Measurements from ENCODE around the gene MMS19. TPM values are rescaled to one million over a fixed set of nuclear protein-coding genes. Genes with fewer than 3 reads are reported as not detected.

Gene MMS19
- total and polyA plus RNA-seq, 2 donors from 2014 or later: 49.7 to 56.1 TPM

GRCh38 chr10:97508342-97508741 lies 10.1 kb upstream of the MMS19 start:
- FAIRE-seq (no peak), DNase-seq (peak in 1 of 5 donors; percentile 67)
- Histone ChIP-seq H3K4me1 (ENCODE audit: control insufficient read depth in 2 of 3, insufficient read depth in 2 of 3, low read depth in 1 of 3, low read length in 3 of 3) (peaks cover 0 to 3% (median 0%) of the 10 kb centered on the region in 3 donors), H3K4me3 (ENCODE audit: low read length in 3 of 3) (no peak overlapping the region), H3K27ac (ENCODE audit: low read depth in 2 of 2, low read length in 2 of 2) (no peak overlapping the region), H3K36me3 (ENCODE audit: control insufficient read depth in 2 of 3, insufficient read depth in 3 of 3, low read length in 3 of 3) (no peaks in the 10 kb centered on the region), H3K9me3 (ENCODE audit: control insufficient read depth in 2 of 3, insufficient read depth in 1 of 3, low read length in 3 of 3) (no peaks in the 10 kb centered on the region), H3K27me3 (ENCODE audit: control insufficient read depth, insufficient read depth, low read length) (no peaks in the 10 kb centered on the region), H3K9ac (ENCODE audit: low read length in 3 of 3) (no peak overlapping the region)
- intact Hi-C loops (cut with DNase I): no loop called here
- no peak for TF ChIP-seq CTCF (IDR thresholded peaks at IDR 0.05; ENCODE audit: borderline replicate concordance, extremely low read depth, insufficient read depth)

GRCh38 chr10:97506199-97506991 lies 8.2 kb upstream of the MMS19 start:
- intact Hi-C loops (cut with DNase I): no loop called here
- no peaks in the 10 kb centered on the region for H3K36me3 ChIP-seq (ENCODE audit: control insufficient read depth in 2 of 3, insufficient read depth in 3 of 3, low read length in 3 of 3)
- no peaks in the 10 kb centered on the region for H3K27me3 ChIP-seq (ENCODE audit: control insufficient read depth, insufficient read depth, low read length)
- H3K9me3 ChIP-seq (ENCODE audit: control insufficient read depth in 2 of 3, insufficient read depth in 1 of 3, low read length in 3 of 3): no peaks in the 10 kb centered on the region
- no peak overlapping the region for H3K9ac ChIP-seq (ENCODE audit: low read length in 3 of 3)
- TF ChIP-seq CTCF (IDR thresholded peaks at IDR 0.05; ENCODE audit: borderline replicate concordance, extremely low read depth, insufficient read depth): no peak
- DNase-seq (no peak), FAIRE-seq (no peak)
- H3K4me3 ChIP-seq (ENCODE audit: low read length in 3 of 3): no peak overlapping the region
- H3K4me1 ChIP-seq (ENCODE audit: control insufficient read depth in 2 of 3, insufficient read depth in 2 of 3, low read depth in 1 of 3, low read length in 3 of 3): no peaks in the 10 kb centered on the region
- no peak overlapping the region for H3K27ac ChIP-seq (ENCODE audit: low read depth in 2 of 2, low read length in 2 of 2)

GRCh38 chr10:97505152-97505551 lies 6.9 kb upstream of the MMS19 start:
- TF ChIP-seq CTCF (IDR thresholded peaks at IDR 0.05; ENCODE audit: borderline replicate concordance, extremely low read depth, insufficient read depth): no peak
- intact Hi-C loops (cut with DNase I): no loop called here
- Histone ChIP-seq H3K36me3 (ENCODE audit: control insufficient read depth in 2 of 3, insufficient read depth in 3 of 3, low read length in 3 of 3) (no peaks in the 10 kb centered on the region), H3K4me3 (ENCODE audit: low read length in 3 of 3) (no peak overlapping the region), H3K4me1 (ENCODE audit: control insufficient read depth in 2 of 3, insufficient read depth in 2 of 3, low read depth in 1 of 3, low read length in 3 of 3) (no peaks in the 10 kb centered on the region), H3K27me3 (ENCODE audit: control insufficient read depth, insufficient read depth, low read length) (no peaks in the 10 kb centered on the region), H3K9ac (ENCODE audit: low read length in 3 of 3) (no peak overlapping the region), H3K9me3 (ENCODE audit: control insufficient read depth in 2 of 3, insufficient read depth in 1 of 3, low read length in 3 of 3) (no peaks in the 10 kb centered on the region), H3K27ac (ENCODE audit: low read depth in 2 of 2, low read length in 2 of 2) (no peak overlapping the region)
- no peak for FAIRE-seq
- no peak for DNase-seq
